Neural cell (in vitro differentiated cells): ENCODE data around the gene HGF. TPM values are rescaled to one million over a fixed set of nuclear protein-coding genes. Genes with fewer than 3 reads are reported as not detected.

Experiments used
- H2AFZ ChIP-seq: fragments of 200-600, 300-800 bp; sonication (generic), shearing (Covaris generic); 2 replicates; pipeline ENCODE4 v1.6.0; 2014; ENCODE audit warnings: low read depth, mild to moderate bottlenecking, antibody characterized with exemption, low read length, moderate library complexity
- H3F3A ChIP-seq: fragments of 200-600 bp; shearing (Covaris generic); 2 replicates; pipeline ENCODE4 v1.6.1; 2016; ENCODE audit warnings: mild to moderate bottlenecking, moderate library complexity, mixed read lengths, antibody characterized with exemption, low read length; ENCODE audit not compliant: insufficient read depth, poor library complexity, severe bottlenecking
- H3K27ac ChIP-seq: fragments of 200-600, 300-800 bp; sonication (generic), shearing (Covaris generic); 2 replicates; pipeline ENCODE4 v1.5.1; 2014; ENCODE audit warnings: mild to moderate bottlenecking, low read length, moderate library complexity
- H3K27me3 ChIP-seq: fragments of 300-800, 200-600 bp; sonication (generic), shearing (Covaris generic); 2 replicates; pipeline ENCODE4 v1.6.0; 2014; ENCODE audit warnings: mild to moderate bottlenecking, low read depth, low read length, moderate library complexity; ENCODE audit not compliant: insufficient read depth
- H3K36me3 ChIP-seq: fragments of 300-800, 200-600 bp; sonication (generic), shearing (Covaris generic); 2 replicates; pipeline ENCODE4 v1.5.1; 2014; ENCODE audit warnings: mild to moderate bottlenecking, antibody characterized with exemption, low read length, moderate library complexity; ENCODE audit not compliant: insufficient read depth
- H3K4me2 ChIP-seq: fragments of 300-800, 200-600 bp; sonication (generic), shearing (Covaris generic); 2 replicates; pipeline ENCODE4 v1.6.0; 2014; ENCODE audit warnings: mild to moderate bottlenecking, low read length
- H3K4me3 ChIP-seq: fragments of 300-800, 200-600 bp; sonication (generic), shearing (Covaris generic); 2 replicates; pipeline ENCODE4 v1.5.1; 2014; ENCODE audit warnings: mild to moderate bottlenecking, low read length, moderate library complexity
- H3K79me2 ChIP-seq: fragments of 200-600 bp; shearing (Covaris generic); replicated peaks from 2 replicates; pipeline ENCODE4 v1.6.0; 2014; ENCODE audit warnings: mild to moderate bottlenecking, low read length, moderate library complexity; ENCODE audit not compliant: insufficient read depth
- H3K9ac ChIP-seq: fragments of 300-800, 200-600 bp; sonication (generic), shearing (Covaris generic); 2 replicates; pipeline ENCODE4 v1.6.1; 2016; ENCODE audit warnings: mild to moderate bottlenecking, low read length, mixed read lengths
- H3K9me2 ChIP-seq: fragments of 200-600 bp; shearing (Covaris generic); 2 replicates; pipeline ENCODE4 v1.6.1; 2016; ENCODE audit warnings: mild to moderate bottlenecking, low read length, mixed read lengths; ENCODE audit not compliant: insufficient read depth
- H3K9me3 ChIP-seq: fragments of 200-600, 300-800 bp; sonication (generic), shearing (Covaris generic); 2 replicates; pipeline ENCODE4 v1.6.1; 2016; ENCODE audit warnings: mild to moderate bottlenecking, mixed run types, low read length, moderate library complexity, mixed read lengths
- H4K20me1 ChIP-seq: fragments of 200-600 bp; shearing (Covaris generic); 2 replicates; pipeline ENCODE4 v1.6.1; 2016; ENCODE audit warnings: mild to moderate bottlenecking, mixed run types; ENCODE audit not compliant: insufficient read depth
- EP300 ChIP-seq: fragments of 450-650 bp; conservative IDR thresholded peaks from 2 replicates; pipeline ENCODE4 v1.6.1; 2014; ENCODE audit warnings: antibody characterized with exemption, mild to moderate bottlenecking, moderate library complexity; ENCODE audit not compliant: poor library complexity, severe bottlenecking
- EZH2 ChIP-seq: fragments of 200-600, 300-800 bp; shearing (Covaris generic), sonication (generic); IDR thresholded peaks from 2 replicates; pipeline ENCODE4 v1.6.1; 2014; ENCODE audit warnings: antibody characterized with exemption, low read length, borderline replicate concordance, mild to moderate bottlenecking; ENCODE audit not compliant: insufficient read depth, poor library complexity, severe bottlenecking
- MXI1 ChIP-seq: fragments of 450-650 bp; conservative IDR thresholded peaks from 2 replicates; pipeline ENCODE4 v1.6.1; 2014; ENCODE audit warnings: antibody characterized with exemption, mild to moderate bottlenecking; ENCODE audit not compliant: poor library complexity, severe bottlenecking
- POLR2AphosphoS5 ChIP-seq: IDR thresholded peaks from 2 replicates; pipeline ENCODE4 v1.6.1; 2012
- RAD21 ChIP-seq: fragments of 450-650 bp; conservative IDR thresholded peaks from 2 replicates; pipeline ENCODE4 v1.6.1; 2014; ENCODE audit warnings: antibody characterized with exemption, mild to moderate bottlenecking, moderate library complexity
- SMC3 ChIP-seq: fragments of 450-650 bp; conservative IDR thresholded peaks from 2 replicates; pipeline ENCODE4 v1.6.1; 2014; ENCODE audit warnings: antibody characterized with exemption, mild to moderate bottlenecking, moderate library complexity; ENCODE audit not compliant: poor library complexity
- TAF1 ChIP-seq: IDR thresholded peaks from 2 replicates; pipeline ENCODE4 v1.6.1; 2012; ENCODE audit warnings: low read depth
- polyA plus RNA-seq: library from polyadenylated mRNA; depleted of rRNA; stranded (reverse); fragments of >200 nt; gene quantifications from 2 replicates; pipeline ENCODE4 v1.2.3, GENCODE V29; 2014
- TF ChIP-seq, protein P1 (sequence below): fragments of 450-650 bp; IDR thresholded peaks from 2 replicates; pipeline ENCODE4 v1.5.1; 2014; ENCODE audit warnings: antibody characterized with exemption, mild to moderate bottlenecking, moderate library complexity; ENCODE audit not compliant: poor library complexity, severe bottlenecking
- TF ChIP-seq, protein P2 (sequence below): IDR thresholded peaks from 2 replicates; pipeline ENCODE4 v1.6.1; 2012; ENCODE audit warnings: borderline replicate concordance

The HGF gene
- polyA plus RNA-seq, 1 donor from 2014 or later, result not detected

DNA sequence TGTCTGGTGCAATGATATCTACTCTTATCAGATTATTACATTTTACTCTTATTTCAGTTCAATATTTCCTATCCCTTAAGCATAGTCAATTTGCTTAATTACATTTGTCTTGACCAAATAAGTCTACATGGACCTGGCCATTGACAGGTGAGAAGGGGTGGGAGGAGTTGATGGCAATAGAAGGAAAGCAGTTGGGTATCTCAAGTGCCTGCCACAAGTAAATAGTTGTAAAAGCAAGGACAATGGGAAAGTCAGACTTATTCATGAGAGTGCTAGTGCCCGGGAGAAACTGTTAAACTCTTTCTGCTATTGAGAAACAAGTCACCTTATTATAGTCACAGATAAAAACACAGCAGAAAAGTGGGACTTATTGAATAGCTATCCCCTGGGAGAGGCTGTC, 32.4 kb upstream of the HGF start:
- Histone ChIP-seq H3K9me3 (no peaks in the 10 kb centered on the region), H3K4me3 (no peak overlapping the region), H3K27ac (no peak overlapping the region), H3K4me2 (no peak overlapping the region), H3K9me2 (no peaks in the 10 kb centered on the region), H3F3A (no peaks in the 10 kb centered on the region), H4K20me1 (no peaks in the 10 kb centered on the region), H2AFZ (no peak overlapping the region), H3K36me3 (no peaks in the 10 kb centered on the region), H3K27me3 (no peaks in the 10 kb centered on the region), H3K79me2 (no peaks in the 10 kb centered on the region), H3K9ac (no peak overlapping the region)
- TF ChIP-seq POLR2AphosphoS5 (no peak), MXI1 (no peak), SMC3 (no peak), EP300 (no peak), RAD21 (no peak), EZH2 (no peak), TAF1 (no peak)
- TF ChIP-seq, protein P1, sequence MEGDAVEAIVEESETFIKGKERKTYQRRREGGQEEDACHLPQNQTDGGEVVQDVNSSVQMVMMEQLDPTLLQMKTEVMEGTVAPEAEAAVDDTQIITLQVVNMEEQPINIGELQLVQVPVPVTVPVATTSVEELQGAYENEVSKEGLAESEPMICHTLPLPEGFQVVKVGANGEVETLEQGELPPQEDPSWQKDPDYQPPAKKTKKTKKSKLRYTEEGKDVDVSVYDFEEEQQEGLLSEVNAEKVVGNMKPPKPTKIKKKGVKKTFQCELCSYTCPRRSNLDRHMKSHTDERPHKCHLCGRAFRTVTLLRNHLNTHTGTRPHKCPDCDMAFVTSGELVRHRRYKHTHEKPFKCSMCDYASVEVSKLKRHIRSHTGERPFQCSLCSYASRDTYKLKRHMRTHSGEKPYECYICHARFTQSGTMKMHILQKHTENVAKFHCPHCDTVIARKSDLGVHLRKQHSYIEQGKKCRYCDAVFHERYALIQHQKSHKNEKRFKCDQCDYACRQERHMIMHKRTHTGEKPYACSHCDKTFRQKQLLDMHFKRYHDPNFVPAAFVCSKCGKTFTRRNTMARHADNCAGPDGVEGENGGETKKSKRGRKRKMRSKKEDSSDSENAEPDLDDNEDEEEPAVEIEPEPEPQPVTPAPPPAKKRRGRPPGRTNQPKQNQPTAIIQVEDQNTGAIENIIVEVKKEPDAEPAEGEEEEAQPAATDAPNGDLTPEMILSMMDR, result no peak
- TF ChIP-seq, protein P2, sequence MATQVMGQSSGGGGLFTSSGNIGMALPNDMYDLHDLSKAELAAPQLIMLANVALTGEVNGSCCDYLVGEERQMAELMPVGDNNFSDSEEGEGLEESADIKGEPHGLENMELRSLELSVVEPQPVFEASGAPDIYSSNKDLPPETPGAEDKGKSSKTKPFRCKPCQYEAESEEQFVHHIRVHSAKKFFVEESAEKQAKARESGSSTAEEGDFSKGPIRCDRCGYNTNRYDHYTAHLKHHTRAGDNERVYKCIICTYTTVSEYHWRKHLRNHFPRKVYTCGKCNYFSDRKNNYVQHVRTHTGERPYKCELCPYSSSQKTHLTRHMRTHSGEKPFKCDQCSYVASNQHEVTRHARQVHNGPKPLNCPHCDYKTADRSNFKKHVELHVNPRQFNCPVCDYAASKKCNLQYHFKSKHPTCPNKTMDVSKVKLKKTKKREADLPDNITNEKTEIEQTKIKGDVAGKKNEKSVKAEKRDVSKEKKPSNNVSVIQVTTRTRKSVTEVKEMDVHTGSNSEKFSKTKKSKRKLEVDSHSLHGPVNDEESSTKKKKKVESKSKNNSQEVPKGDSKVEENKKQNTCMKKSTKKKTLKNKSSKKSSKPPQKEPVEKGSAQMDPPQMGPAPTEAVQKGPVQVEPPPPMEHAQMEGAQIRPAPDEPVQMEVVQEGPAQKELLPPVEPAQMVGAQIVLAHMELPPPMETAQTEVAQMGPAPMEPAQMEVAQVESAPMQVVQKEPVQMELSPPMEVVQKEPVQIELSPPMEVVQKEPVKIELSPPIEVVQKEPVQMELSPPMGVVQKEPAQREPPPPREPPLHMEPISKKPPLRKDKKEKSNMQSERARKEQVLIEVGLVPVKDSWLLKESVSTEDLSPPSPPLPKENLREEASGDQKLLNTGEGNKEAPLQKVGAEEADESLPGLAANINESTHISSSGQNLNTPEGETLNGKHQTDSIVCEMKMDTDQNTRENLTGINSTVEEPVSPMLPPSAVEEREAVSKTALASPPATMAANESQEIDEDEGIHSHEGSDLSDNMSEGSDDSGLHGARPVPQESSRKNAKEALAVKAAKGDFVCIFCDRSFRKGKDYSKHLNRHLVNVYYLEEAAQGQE, result no peak

DNA sequence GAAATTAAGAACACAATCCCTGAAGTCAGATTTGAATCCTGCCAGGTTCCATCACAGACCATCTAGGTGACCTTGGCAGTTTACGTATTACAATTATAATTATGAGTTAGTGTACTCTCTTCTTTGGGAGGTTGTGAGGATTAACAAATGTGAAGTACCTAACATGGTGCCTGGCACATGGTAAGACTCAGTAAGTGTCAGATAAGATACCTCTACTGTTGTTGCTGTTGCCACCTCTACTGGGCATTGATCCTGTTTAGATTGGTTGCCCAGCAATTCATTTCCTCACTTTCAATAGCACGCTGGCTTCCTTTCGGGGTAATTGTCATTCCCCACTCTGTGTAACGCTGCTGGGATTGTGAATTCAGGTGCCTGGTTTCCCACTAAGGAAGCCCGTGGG, 31.7 kb upstream of the HGF start:
- no peaks in the 10 kb centered on the region for H3K9me2 ChIP-seq
- no peaks in the 10 kb centered on the region for H3K27me3 ChIP-seq
- no peaks in the 10 kb centered on the region for H4K20me1 ChIP-seq
- no peak for TF ChIP-seq SMC3
- TF ChIP-seq, protein P2, result no peak
- TF ChIP-seq POLR2AphosphoS5, result no peak
- no peak for TF ChIP-seq EP300
- no peak for TF ChIP-seq RAD21
- TF ChIP-seq EZH2, result no peak
- TF ChIP-seq TAF1, result no peak
- no peak overlapping the region for H3K9ac ChIP-seq
- no peak overlapping the region for H3K4me3 ChIP-seq
- H3K4me2 ChIP-seq, result no peak overlapping the region
- H3F3A ChIP-seq, result no peaks in the 10 kb centered on the region
- no peak overlapping the region for H2AFZ ChIP-seq
- no peaks in the 10 kb centered on the region for H3K36me3 ChIP-seq
- no peaks in the 10 kb centered on the region for H3K79me2 ChIP-seq
- H3K27ac ChIP-seq, result no peak overlapping the region
- no peaks in the 10 kb centered on the region for H3K9me3 ChIP-seq
